Uterus (tissue), 4 donors: ENCODE data around the gene MED31. TPM values are rescaled to one million over a fixed set of nuclear protein-coding genes. Genes with fewer than 3 reads are reported as not detected.

Experiments used
- DNase-seq, 2 donors: peaks; one replicate each; pipeline ENCODE4 v3.0.0-alpha.2; 2019 to 2020
- H3K27ac ChIP-seq, 2 donors: fragments of 200-600 bp; sonication (generic); 1 replicate in 1 of 2; 2 replicates in 1 of 2; pipeline ENCODE4 v1.5.1; 2016 to 2018
- H3K27me3 ChIP-seq, 2 donors: fragments of 200-600 bp; sonication (generic); one replicate each; pipeline ENCODE4 v1.5.1; 2018 to 2019; ENCODE audit warnings: control low read depth in 1 of 2
- H3K36me3 ChIP-seq, 2 donors: fragments of 200-600 bp; sonication (generic); one replicate each; pipeline ENCODE4 v1.5.1; 2019; ENCODE audit warnings: control low read depth in 1 of 2
- H3K4me1 ChIP-seq, 2 donors: fragments of 200-600 bp; sonication (generic); one replicate each; pipeline ENCODE4 v1.5.1; 2018 to 2019; ENCODE audit warnings: control low read depth in 1 of 2
- H3K4me3 ChIP-seq, 2 donors: fragments of 200-600 bp; sonication (generic); 1 replicate in 1 of 2; 2 replicates in 1 of 2; pipeline ENCODE4 v1.5.1; 2018 to 2019; ENCODE audit warnings: mild to moderate bottlenecking in 1 of 2
- H3K9me3 ChIP-seq, 2 donors: fragments of 200-600 bp; sonication (generic); one replicate each; pipeline ENCODE4 v1.5.1; 2019; ENCODE audit warnings: control low read depth in 1 of 2
- POLR2A ChIP-seq, 2 donors: fragments of 450-650 bp; IDR thresholded peaks; one replicate each; pipeline ENCODE4 v1.6.1; 2016; ENCODE audit warnings: antibody characterized with exemption in 2 of 2, mild to moderate bottlenecking in 1 of 2, moderate library complexity in 1 of 2
- intact Hi-C: fragments of 100-400 bp; cut with DNase I; formaldehyde crosslinking; loops from one replicate; pipeline ENCODE4 v1.15.1; 2023; ENCODE audit warnings: low total_unique reads
- total RNA-seq, 4 donors: library from RNA; depleted of rRNA in 3 of 4; stranded (reverse); fragments of >200 nt in 3 of 4; gene quantifications; one replicate each; pipeline versions ENCODE4 v1.1.0 to v1.2.4, GENCODE V29; 2014 to 2023
- TF ChIP-seq, protein P1 (sequence below), 4 experiments: fragments of 200-600 bp in 2 of 4; fragments of 450-650 bp in 2 of 4; sonication (generic) in 2 of 4; IDR thresholded peaks; one replicate each; pipeline ENCODE4 v1.5.1; 2016 to 2019; ENCODE audit warnings: antibody characterized with exemption in 4 of 4, mild to moderate bottlenecking in 2 of 4, moderate library complexity in 1 of 4
- donor health status: DM: yes; HTN: yes; CAD: no.

MED31 gene
- total RNA-seq, result 10 to 100 TPM in 3 of 4 donors, 1 to 10 TPM in 1; 1.5 to 49.7 (median 15.7) TPM

DNA sequence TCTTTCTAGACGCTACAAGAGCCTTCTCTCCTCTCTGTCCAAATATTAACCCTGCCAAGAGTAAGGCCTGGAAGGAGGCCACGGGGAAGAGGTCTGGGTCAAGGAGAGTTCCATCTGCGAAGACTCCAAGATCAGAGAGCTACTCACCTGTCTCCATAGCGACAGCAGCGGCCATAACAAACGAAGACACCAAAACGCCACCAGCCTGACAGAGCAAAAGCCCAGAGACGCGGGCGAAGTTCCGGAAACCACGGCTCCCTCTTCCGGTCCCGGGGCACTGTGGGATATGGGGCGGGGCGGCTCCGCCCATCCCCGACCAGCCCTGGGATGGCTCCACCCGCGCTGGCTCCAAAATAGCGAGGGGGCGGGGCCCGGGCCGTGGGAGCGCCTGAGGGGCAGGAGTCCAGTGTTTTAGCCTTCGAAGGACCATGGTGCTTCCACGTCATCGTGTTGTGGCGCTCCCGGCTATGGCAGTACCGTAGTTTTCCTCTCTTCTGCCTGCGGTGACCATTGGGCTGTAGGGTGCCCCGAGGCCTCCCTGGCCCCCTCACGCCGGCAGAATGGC is at the start of gene MED31, which contains the start of gene C17orf100:
MED31 (minus strand) TSS at position 252 of the 565 bp plus-strand sequence; CDS start at position 175, 77 bp downstream.
C17orf100 (plus strand) TSS at position 409 of the 565 bp plus-strand sequence; CDS start at position 561, 152 bp downstream.
- Histone ChIP-seq H3K36me3 (no peaks in the 10 kb centered on the region), H3K4me1 (peaks cover 0 to 8% of the 10 kb centered on the region in 2 donors), H3K4me3 (peak within 1 kb of the TSS; percentile 70 to 85), H3K27ac (peak within 1 kb of the TSS; percentile 72 to 77), H3K27me3 (no peaks in the 10 kb centered on the region), H3K9me3 (no peaks in the 10 kb centered on the region)
- peak; percentile 92 to 96 for DNase-seq
- intact Hi-C loops, result no loop called here
- peak; percentile 36 to 55 for TF ChIP-seq POLR2A (IDR thresholded peaks at IDR 0.05)
- TF ChIP-seq, protein P1, sequence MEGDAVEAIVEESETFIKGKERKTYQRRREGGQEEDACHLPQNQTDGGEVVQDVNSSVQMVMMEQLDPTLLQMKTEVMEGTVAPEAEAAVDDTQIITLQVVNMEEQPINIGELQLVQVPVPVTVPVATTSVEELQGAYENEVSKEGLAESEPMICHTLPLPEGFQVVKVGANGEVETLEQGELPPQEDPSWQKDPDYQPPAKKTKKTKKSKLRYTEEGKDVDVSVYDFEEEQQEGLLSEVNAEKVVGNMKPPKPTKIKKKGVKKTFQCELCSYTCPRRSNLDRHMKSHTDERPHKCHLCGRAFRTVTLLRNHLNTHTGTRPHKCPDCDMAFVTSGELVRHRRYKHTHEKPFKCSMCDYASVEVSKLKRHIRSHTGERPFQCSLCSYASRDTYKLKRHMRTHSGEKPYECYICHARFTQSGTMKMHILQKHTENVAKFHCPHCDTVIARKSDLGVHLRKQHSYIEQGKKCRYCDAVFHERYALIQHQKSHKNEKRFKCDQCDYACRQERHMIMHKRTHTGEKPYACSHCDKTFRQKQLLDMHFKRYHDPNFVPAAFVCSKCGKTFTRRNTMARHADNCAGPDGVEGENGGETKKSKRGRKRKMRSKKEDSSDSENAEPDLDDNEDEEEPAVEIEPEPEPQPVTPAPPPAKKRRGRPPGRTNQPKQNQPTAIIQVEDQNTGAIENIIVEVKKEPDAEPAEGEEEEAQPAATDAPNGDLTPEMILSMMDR (IDR thresholded peaks at IDR 0.05), result peak in 1 of 4 experiments; percentile 14

DNA sequence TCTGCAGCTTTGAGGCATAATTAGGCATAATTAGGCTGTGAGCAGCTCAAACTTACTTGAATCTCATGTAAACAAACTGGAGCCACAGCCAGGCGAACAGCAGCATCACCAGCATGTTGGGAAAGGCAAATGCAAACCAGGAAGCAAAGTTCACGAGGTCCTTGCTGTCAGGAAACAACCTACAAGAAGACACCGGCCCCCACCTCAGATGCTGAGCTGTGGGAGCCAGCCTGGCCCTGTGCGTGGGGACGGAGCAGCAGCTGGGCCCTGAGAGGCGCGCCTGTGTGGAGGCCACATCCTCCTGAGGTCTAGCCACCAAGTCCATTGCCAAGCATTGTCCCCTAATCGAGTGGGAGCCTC is 49.5 kb upstream of the MED31 start:
- Histone ChIP-seq H3K27ac (no peak overlapping the region), H3K4me3 (no peak overlapping the region), H3K4me1 (no peaks in the 10 kb centered on the region), H3K36me3 (no peaks in the 10 kb centered on the region), H3K9me3 (no peaks in the 10 kb centered on the region), H3K27me3 (no peaks in the 10 kb centered on the region)
- intact Hi-C loops, result no loop called here
- no peak for DNase-seq
- TF ChIP-seq, protein P1 (IDR thresholded peaks at IDR 0.05), result no peak
- TF ChIP-seq POLR2A (IDR thresholded peaks at IDR 0.05), result no peak

DNA sequence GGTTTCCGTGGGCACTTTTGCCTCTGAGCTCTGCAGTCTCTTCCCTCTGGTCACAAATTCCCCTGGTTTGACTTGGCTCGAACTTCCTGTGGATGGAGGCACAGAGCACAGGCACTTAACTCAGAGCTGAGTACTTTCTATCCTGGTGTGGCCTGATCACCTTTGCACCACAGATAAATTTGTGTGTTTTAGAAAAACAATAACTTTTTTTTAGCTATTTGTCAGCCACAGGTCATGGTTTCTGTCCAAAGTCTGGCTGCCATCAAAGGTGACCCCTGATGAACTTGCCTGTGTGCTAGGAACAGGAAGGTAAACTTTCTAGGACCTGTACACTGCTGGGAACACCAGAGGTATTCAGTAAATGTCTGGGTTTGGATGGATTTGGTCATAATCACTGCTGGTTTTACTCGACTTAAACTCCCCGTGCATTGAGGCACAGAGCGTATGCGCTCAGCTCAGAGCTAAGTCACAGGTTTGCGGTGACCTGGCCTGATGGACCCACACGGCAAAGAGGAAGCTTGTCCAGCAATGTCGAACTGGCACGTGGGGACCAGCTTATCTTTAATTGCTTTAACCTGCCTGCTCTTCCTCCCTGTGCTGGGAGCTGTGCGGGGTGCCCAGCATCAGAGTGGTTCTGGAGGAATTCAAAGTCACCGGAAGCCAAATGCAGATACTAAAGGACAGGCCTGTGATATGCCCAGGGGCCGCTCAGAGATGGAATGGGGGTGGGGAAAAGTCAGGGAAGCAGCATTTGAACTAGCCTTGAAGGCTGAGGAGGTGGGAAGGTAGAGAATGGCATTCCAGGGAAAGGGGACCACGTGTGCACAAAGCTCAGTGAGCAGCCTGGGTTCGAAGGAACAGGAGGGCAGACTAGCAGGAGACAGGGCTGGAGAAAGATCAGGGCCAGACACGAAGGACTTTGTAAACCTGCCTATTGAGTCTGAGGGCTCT is 48.9 kb upstream of the MED31 start:
- intact Hi-C loops, result no loop called here
- Histone ChIP-seq H3K27ac (no peak overlapping the region), H3K27me3 (no peaks in the 10 kb centered on the region), H3K4me3 (no peak overlapping the region), H3K9me3 (no peaks in the 10 kb centered on the region), H3K4me1 (no peaks in the 10 kb centered on the region), H3K36me3 (no peaks in the 10 kb centered on the region)
- DNase-seq, result no peak
- TF ChIP-seq, protein P1 (IDR thresholded peaks at IDR 0.05), result no peak
- no peak for TF ChIP-seq POLR2A (IDR thresholded peaks at IDR 0.05)

DNA sequence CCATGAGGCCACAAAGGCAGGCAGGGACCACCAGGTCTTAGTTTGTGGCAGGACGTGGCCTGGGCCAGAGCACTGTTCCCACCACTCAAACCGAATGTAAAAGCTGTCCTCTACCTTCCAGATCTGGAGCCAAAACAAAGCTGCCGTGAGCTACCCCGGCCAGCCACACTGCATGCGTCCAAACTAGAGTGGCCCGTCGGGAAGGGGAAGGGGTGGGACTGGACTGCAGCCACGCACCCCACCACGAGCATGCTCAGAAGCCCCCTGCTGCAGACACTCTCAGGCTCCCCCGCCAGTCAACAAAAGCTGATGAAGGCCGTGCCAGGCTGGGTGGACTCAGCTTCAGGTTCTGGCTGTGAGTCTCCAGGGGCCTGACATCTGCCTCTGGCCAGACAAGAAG is 46.6 kb upstream of the MED31 start:
- TF ChIP-seq POLR2A (IDR thresholded peaks at IDR 0.05), result no peak
- TF ChIP-seq, protein P1 (IDR thresholded peaks at IDR 0.05), result no peak
- Histone ChIP-seq H3K4me3 (no peak overlapping the region), H3K4me1 (no peaks in the 10 kb centered on the region), H3K27me3 (no peaks in the 10 kb centered on the region), H3K27ac (no peak overlapping the region), H3K36me3 (no peaks in the 10 kb centered on the region), H3K9me3 (no peaks in the 10 kb centered on the region)
- intact Hi-C loops, result no loop called here
- DNase-seq, result no peak

DNA sequence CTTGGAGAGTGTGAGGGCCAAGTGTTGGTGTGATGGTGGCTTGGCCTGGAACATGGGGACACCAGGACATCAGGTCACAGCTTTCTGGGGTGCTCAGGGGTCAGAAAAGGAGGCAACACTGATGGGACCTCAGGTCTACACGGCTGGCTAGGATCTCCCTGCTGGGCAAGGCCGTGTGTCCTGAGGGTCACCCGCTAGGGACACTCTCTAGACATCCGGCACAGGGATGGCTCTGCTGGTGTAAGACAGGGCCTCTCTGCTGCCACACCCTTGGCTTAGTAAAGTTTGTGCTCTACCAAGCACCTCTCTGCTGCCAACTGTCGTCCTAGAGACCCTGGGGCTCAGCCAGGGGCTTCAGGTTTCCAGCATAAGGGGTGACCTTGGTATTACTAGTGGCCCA is 45.5 kb upstream of the MED31 start:
- Histone ChIP-seq H3K9me3 (no peaks in the 10 kb centered on the region), H3K4me1 (no peaks in the 10 kb centered on the region), H3K4me3 (no peak overlapping the region), H3K27me3 (no peaks in the 10 kb centered on the region), H3K27ac (no peak overlapping the region), H3K36me3 (no peaks in the 10 kb centered on the region)
- DNase-seq, result no peak
- TF ChIP-seq POLR2A (IDR thresholded peaks at IDR 0.05), result no peak
- TF ChIP-seq, protein P1 (IDR thresholded peaks at IDR 0.05), result no peak
- intact Hi-C loops, result no loop called here
